ENCODE measurements around the gene PCDH11Y.
"Not testable (repeated sequence)": the region's sequence is repeated elsewhere in the genome, so short reads cannot be mapped to it uniquely, and the experiment has no call there.

The PCDH11Y gene

GRCh38 chrY:5679265-5679664 lies 679.2 kb downstream of the PCDH11Y start:
- not testable (repeated sequence) for H3K4me2 ChIP-seq, H4K20me1 ChIP-seq, H3K27ac ChIP-seq, H3K9me3 ChIP-seq, H3K4me1 ChIP-seq, H3K4me3 ChIP-seq, H3K9ac ChIP-seq, H3K36me3 ChIP-seq, H3K27me3 ChIP-seq

DNA sequence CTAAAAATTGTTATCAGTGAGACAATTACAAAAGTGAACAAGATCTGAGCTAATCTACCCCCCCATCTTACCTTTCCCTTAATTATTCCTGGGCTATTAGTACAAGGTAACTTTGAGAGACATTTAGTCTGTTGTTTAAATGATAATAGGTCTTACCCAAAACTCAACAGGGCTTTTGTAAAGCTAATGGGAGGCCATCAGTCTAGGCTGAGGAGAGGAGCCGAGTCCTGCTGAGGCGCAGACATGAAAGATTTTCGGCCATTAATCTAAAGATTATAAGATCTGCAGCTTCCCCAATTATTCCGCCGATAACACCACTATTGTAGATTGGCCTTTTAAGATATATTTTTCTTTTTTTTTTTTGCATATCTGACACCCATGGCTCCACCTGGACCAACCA lies 708.6 kb downstream of the PCDH11Y start:
- H3K27ac ChIP-seq, H3K4me3 ChIP-seq, H3K4me2 ChIP-seq, H3K27me3 ChIP-seq, H4K20me1 ChIP-seq, H3K9ac ChIP-seq, H3K36me3 ChIP-seq, H3K4me1 ChIP-seq, H3K9me3 ChIP-seq: not testable (repeated sequence)

GRCh38 chrY:5709788-5710381 lies 709.8 kb downstream of the PCDH11Y start:
- H3K4me2 ChIP-seq, H3K9ac ChIP-seq, H4K20me1 ChIP-seq, H3K36me3 ChIP-seq, H3K4me1 ChIP-seq, H3K9me3 ChIP-seq, H3K27me3 ChIP-seq, H3K27ac ChIP-seq, H3K4me3 ChIP-seq: not testable (repeated sequence)

DNA sequence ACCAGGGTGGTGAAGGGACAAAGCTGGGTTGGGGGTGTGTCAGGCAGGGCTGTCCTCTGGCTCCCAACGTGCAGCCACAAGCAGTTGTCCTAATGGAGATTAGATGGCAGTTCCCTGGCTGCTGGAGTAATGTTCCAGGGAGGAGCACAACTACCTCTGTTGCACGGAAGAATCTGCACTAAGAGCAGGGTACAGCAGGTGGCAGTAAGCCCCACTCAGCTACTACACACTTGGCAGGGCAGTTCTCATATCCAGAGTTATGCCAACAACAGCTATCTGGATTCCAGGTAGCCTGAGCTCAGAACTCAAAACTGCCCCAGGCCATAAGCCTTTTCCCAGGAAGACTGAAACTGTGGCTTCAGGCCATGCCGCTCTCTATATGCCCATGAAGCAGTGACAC lies 761.3 kb downstream of the PCDH11Y start:
- not testable (repeated sequence) for H3K36me3 ChIP-seq, H3K4me1 ChIP-seq, H3K9ac ChIP-seq, H3K27ac ChIP-seq, H3K27me3 ChIP-seq, H3K4me3 ChIP-seq, H4K20me1 ChIP-seq, H3K9me3 ChIP-seq, H3K4me2 ChIP-seq

DNA sequence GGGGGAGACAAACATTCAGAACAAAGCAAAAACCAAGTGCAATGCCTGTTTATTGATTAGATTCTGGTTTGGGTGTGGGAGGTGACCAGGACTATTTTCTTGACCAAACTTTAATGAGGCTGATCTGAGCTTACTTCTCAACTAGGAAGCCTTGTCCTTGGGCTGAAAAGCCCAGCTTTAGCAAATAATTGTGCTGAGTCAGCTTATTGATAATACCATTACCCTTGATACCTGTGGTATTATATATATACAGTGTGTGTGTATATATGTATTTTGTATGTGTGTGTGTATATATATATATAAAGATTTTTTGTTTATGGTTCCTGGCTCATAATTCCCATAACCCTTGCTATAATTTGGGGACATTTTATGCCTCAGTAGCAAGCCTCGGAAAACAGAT lies 776.4 kb downstream of the PCDH11Y start:
- not testable (repeated sequence) for H3K36me3 ChIP-seq, H3K4me3 ChIP-seq, H3K27ac ChIP-seq, H3K9ac ChIP-seq, H4K20me1 ChIP-seq, H3K9me3 ChIP-seq, H3K4me1 ChIP-seq, H3K27me3 ChIP-seq, H3K4me2 ChIP-seq

Data from BLaER1 (cell line).